VCaP (cell line): Measurements from ENCODE around the gene CDH18.

Experiments
- H3K27ac ChIP-seq: fragments of 450-650 bp; 2 replicates; pipeline ENCODE4 v1.5.1; 2017
- TF ChIP-seq, protein P1 (sequence below): fragments of 450-650 bp; conservative IDR thresholded peaks from 2 replicates; pipeline ENCODE4 v1.5.1; 2017; ENCODE audit warnings: mild to moderate bottlenecking, moderate library complexity

CDH18 gene

DNA sequence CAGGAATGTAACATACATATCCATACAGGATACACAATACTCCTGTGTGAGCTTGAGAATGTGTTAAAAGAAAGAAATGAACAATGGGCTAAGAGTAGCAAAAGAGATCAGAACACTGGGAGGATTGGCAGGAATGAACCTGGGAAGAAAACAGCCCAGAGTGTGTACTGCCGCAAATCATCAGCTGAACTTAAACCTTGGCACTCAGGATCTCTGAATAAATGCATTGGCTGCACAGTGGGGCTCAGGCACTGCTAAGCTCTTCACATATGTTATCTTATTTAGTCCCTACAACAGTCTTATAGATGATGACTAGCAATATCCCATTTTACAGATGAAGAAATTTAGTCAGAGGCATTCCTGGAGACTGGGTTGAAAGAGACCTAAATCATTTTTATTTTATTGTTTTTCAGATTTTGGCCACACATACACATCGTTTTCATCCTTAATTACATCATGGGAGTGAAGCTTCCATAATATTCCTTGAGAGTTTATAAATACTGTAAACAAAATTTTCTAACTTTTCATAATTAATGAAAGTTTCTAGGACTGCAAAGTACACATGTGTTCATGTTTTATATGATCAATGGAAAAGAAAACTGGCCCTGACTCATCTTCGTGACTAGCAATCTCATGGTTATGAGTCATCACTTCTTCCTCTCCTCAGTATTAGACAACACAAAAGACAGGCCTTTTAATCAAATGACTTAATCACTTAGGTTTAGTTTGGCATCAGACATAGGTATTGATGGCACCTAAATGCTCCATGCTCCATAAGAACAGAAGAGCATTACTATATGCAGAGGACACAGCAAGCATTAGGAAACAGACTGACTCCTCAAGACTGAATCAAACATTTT lies 59.2 kb downstream of the CDH18 start:
- H3K27ac ChIP-seq, result no peak overlapping the region
- TF ChIP-seq, protein P1, sequence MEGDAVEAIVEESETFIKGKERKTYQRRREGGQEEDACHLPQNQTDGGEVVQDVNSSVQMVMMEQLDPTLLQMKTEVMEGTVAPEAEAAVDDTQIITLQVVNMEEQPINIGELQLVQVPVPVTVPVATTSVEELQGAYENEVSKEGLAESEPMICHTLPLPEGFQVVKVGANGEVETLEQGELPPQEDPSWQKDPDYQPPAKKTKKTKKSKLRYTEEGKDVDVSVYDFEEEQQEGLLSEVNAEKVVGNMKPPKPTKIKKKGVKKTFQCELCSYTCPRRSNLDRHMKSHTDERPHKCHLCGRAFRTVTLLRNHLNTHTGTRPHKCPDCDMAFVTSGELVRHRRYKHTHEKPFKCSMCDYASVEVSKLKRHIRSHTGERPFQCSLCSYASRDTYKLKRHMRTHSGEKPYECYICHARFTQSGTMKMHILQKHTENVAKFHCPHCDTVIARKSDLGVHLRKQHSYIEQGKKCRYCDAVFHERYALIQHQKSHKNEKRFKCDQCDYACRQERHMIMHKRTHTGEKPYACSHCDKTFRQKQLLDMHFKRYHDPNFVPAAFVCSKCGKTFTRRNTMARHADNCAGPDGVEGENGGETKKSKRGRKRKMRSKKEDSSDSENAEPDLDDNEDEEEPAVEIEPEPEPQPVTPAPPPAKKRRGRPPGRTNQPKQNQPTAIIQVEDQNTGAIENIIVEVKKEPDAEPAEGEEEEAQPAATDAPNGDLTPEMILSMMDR, result no peak

DNA sequence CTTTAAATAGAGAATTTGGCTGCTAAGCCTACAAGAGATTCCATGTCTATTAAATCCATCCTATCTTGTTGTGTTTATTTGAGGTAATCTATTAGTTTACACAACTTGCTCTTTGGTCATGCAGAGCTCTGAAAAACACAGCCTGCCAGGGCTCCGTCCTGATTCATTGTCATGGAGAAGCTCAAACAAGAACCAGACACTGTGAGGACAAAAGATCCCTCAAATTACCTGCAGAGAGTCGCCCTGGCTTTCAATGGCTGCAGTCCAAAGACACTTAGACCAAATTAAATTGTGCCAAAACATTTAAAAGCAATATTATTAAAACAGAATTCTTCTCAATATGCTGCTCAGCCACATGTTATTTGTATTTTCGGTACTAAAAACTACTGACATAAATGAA lies 60.1 kb downstream of the CDH18 start:
- TF ChIP-seq, protein P1, result no peak
- H3K27ac ChIP-seq, result no peak overlapping the region

DNA sequence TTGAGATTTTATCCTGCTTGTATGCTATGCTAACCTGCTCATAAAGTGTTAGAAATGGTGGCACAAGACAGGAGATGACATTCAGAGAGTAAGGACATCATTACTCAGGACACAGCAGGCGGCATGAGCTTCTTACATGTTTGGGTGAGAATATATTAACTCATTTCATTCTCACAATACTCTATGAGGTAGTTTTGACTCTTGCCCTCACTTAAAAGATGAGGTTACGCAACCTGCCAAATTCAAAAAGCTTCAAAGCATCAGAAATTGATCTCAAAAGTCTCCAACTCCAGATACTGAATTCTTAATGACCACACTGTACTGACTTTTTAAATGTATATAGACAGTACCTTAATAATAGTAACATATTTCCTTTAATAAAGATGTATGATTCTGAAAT lies 60.8 kb downstream of the CDH18 start:
- TF ChIP-seq, protein P1, result no peak
- H3K27ac ChIP-seq, result no peak overlapping the region

DNA sequence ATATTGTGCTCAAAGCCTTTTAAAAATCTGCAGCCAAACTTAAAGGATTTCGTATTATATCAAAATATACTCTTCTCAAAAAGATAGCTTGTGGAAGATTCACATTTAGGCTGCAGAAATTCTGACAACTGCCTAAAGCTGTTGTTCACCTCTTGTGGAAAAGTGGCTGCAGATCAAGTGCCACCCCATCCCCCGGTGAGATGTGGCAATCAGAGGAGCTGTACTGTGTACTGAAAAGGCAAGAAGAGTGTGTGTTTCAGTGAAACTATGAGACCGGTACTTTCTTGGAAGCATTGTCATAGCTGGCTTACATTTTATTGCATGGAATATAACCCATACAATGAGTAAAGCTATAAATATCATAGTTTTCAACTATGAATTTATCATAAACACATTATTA lies 64.3 kb downstream of the CDH18 start:
- TF ChIP-seq, protein P1, result no peak
- H3K27ac ChIP-seq, result no peak overlapping the region

DNA sequence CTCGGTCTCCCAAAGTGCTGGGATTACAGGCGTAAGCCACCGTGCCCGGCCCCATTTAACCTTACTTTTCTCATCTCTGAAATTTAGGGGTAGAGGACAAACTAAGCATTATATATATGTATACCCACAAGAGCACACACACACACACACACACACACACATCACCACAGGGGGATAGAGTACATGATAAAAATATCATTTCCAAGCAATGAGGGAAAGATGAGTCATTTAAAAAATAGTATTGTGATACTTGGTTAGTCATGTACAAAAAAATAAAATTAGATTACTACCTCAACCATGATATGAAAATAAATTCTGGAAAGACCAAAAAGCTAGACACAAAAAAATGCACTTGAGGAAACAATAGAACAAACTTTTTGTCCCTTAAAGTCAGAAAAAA lies 67.2 kb downstream of the CDH18 start:
- no peak overlapping the region for H3K27ac ChIP-seq
- TF ChIP-seq, protein P1, result no peak

DNA sequence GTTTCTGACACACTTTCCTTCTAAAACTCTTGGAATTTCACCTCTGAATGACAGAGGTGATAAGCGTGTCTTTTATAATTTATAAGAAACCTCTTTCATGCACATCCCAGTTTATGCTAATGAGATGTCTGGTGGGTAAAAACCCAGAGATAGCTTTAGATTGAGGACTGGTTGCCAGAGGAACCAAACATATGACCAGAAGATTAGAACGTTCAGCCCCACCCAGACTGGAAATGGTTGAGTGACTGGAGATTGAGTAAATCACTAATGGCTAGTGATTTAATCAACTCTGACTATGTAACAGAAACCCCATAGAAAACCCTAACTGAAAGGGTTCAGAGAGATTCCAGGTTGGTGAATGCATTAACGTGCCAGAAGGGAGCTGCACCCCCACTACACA lies 69.2 kb downstream of the CDH18 start:
- TF ChIP-seq, protein P1, result no peak
- H3K27ac ChIP-seq, result no peak overlapping the region

DNA sequence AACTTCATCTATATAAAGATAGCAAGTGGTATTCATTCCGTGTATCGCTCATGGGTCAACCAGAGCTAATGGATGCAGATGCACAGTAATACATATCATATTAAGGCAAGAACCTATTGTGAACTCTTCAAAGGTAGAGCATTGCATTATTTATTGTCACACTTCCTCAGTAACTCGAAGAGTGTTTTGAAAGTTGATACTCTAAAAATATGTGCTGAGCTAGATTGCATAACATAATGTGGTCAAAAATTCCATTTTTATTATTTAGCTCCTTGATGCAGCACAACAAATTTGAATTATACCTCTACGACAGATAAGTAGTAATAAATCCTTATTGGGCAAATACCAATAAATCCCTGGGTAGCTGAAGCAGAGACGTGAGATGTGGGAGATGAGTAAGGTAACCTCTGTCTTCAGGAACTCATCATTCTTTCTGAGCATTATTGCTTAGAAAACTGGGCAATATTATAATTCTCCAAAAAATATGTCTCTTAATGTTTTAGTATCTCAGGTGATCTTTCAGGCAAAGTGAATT lies 70.3 kb downstream of the CDH18 start:
- TF ChIP-seq, protein P1, result no peak
- no peak overlapping the region for H3K27ac ChIP-seq
